Measurements from ENCODE around the gene CACYBP. TPM values are rescaled to one million over a fixed set of nuclear protein-coding genes. Genes with fewer than 3 reads are reported as not detected.

The CACYBP gene
- total RNA-seq, 1 donor, result 71.7 TPM

DNA sequence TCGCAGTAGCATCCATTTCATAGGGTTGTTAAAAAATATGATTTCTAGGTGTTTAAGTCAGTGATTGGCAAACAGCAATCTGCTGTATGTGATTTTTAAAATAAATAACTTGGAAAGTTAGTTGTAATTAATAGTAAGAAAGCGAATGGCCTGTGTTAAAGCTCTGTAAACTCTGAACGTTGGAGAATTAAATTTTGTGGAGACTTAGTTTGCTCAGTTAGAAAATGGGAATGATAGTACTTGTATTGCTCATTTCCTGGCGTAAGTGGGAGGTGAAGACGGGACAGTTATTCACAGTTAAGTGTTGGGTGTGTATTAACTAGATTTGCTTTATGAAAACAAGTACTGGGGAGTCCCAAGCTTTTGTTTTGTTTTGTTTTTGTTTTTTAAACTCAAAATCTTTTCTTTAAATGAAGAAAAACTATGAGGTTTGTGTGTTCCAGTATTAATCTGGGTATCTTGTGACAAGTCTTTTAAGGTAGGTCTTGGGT lies 995 bp downstream of the CACYBP start:
- H2AFZ ChIP-seq (ENCODE audit: low read length), result peak overlapping the region; percentile 81
- H3K27ac ChIP-seq (ENCODE audit: low read depth, low read length), result peak overlapping the region; percentile 67
- peaks cover 58% of the 10 kb centered on the region for H3K79me2 ChIP-seq (ENCODE audit: insufficient read depth, low read length)
- H3K27me3 ChIP-seq (ENCODE audit: insufficient read depth, low read length), result no peaks in the 10 kb centered on the region
- TF ChIP-seq, protein P1, sequence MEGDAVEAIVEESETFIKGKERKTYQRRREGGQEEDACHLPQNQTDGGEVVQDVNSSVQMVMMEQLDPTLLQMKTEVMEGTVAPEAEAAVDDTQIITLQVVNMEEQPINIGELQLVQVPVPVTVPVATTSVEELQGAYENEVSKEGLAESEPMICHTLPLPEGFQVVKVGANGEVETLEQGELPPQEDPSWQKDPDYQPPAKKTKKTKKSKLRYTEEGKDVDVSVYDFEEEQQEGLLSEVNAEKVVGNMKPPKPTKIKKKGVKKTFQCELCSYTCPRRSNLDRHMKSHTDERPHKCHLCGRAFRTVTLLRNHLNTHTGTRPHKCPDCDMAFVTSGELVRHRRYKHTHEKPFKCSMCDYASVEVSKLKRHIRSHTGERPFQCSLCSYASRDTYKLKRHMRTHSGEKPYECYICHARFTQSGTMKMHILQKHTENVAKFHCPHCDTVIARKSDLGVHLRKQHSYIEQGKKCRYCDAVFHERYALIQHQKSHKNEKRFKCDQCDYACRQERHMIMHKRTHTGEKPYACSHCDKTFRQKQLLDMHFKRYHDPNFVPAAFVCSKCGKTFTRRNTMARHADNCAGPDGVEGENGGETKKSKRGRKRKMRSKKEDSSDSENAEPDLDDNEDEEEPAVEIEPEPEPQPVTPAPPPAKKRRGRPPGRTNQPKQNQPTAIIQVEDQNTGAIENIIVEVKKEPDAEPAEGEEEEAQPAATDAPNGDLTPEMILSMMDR (IDR thresholded peaks at IDR 0.05; ENCODE audit: extremely low read depth, low read depth, low read length), result no peak
- peak overlapping the region; percentile 87 for H3K4me2 ChIP-seq (ENCODE audit: insufficient read depth, low read length)
- H4K20me1 ChIP-seq (ENCODE audit: insufficient read depth, low read length), result peaks cover 2% of the 10 kb centered on the region
- H3K4me3 ChIP-seq (ENCODE audit: insufficient read depth, low read length), result peak overlapping the region; percentile 89
- H3K9me3 ChIP-seq (ENCODE audit: low read depth, low read length), result no peaks in the 10 kb centered on the region
- peaks cover 23% of the 10 kb centered on the region for H3K4me1 ChIP-seq (ENCODE audit: insufficient read depth, low read length)
- peaks cover 8% of the 10 kb centered on the region for H3K36me3 ChIP-seq (ENCODE audit: insufficient read depth, low read length)
- DNase-seq (ENCODE audit: insufficient read length, low spot score, missing footprints), result peak; percentile 47

DNA sequence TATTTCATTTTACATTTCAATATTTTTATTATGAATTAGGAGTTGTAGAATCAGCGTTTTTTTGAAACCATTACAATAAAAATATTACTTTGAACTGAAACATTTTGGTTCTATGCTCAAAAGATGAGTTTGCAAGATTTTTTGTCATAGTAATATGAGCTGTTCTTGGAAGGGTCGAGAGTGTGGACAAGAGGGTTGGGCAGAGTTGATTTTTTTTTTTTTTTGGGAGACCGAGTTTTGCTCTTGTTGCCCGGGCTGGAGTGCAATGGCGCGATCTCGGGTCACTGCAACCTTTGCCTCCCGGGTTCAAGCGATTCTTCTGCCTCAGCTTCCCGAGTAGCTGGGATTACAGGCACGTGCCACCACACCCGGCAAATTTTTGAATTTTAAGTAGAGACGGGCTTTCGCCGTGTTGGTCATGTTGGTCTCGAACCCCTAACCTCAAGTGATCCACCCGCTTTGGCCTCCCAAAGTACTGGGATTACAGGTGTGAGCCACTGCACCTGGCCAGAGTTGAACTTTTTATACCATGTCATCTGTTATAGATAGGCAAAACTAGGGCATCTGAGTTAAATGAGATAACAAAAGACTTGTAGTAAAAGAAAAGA lies 3.3 kb downstream of the CACYBP start:
- peaks cover 24% of the 10 kb centered on the region for H3K36me3 ChIP-seq (ENCODE audit: insufficient read depth, low read length)
- H3K27ac ChIP-seq (ENCODE audit: low read depth, low read length), result no peak overlapping the region
- no peak for DNase-seq (ENCODE audit: insufficient read length, low spot score, missing footprints)
- H3K9me3 ChIP-seq (ENCODE audit: low read depth, low read length), result no peaks in the 10 kb centered on the region
- H3K4me3 ChIP-seq (ENCODE audit: insufficient read depth, low read length), result no peak overlapping the region
- no peaks in the 10 kb centered on the region for H3K27me3 ChIP-seq (ENCODE audit: insufficient read depth, low read length)
- H3K79me2 ChIP-seq (ENCODE audit: insufficient read depth, low read length), result peaks cover 81% of the 10 kb centered on the region
- TF ChIP-seq, protein P1 (IDR thresholded peaks at IDR 0.05; ENCODE audit: extremely low read depth, low read depth, low read length), result no peak
- H2AFZ ChIP-seq (ENCODE audit: low read length), result no peak overlapping the region
- peaks cover 2% of the 10 kb centered on the region for H4K20me1 ChIP-seq (ENCODE audit: insufficient read depth, low read length)
- H3K4me2 ChIP-seq (ENCODE audit: insufficient read depth, low read length), result peak overlapping the region; percentile 20
- H3K4me1 ChIP-seq (ENCODE audit: insufficient read depth, low read length), result peaks cover 12% of the 10 kb centered on the region

DNA sequence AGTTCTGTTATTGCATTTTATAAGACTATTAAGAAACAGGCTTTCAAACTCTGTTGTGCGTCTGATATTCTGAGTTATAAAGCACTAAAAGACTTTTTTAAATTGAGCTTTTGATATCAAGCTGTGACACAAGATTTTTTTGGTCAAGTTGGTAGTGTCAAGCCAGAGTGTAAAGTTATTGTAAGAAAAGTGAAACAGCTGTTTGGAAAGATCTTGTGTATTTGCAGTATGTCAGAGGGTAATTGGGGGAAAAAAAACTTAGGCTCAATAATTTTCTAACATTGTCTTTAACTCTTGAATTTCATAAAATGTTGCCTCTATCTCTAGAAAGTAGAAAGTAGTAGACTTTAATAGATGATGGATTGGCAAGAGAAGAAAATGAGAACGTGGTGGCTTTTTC lies 3.8 kb downstream of the CACYBP start:
- H3K27me3 ChIP-seq (ENCODE audit: insufficient read depth, low read length), result no peaks in the 10 kb centered on the region
- TF ChIP-seq, protein P1 (IDR thresholded peaks at IDR 0.05; ENCODE audit: extremely low read depth, low read depth, low read length), result no peak
- H3K36me3 ChIP-seq (ENCODE audit: insufficient read depth, low read length), result peaks cover 29% of the 10 kb centered on the region
- no peaks in the 10 kb centered on the region for H3K9me3 ChIP-seq (ENCODE audit: low read depth, low read length)
- peaks cover 86% of the 10 kb centered on the region for H3K79me2 ChIP-seq (ENCODE audit: insufficient read depth, low read length)
- peak overlapping the region; percentile 6 for H3K4me2 ChIP-seq (ENCODE audit: insufficient read depth, low read length)
- H3K4me3 ChIP-seq (ENCODE audit: insufficient read depth, low read length), result no peak overlapping the region
- no peak overlapping the region for H2AFZ ChIP-seq (ENCODE audit: low read length)
- peaks cover 2% of the 10 kb centered on the region for H4K20me1 ChIP-seq (ENCODE audit: insufficient read depth, low read length)
- H3K4me1 ChIP-seq (ENCODE audit: insufficient read depth, low read length), result peaks cover 10% of the 10 kb centered on the region
- no peak overlapping the region for H3K27ac ChIP-seq (ENCODE audit: low read depth, low read length)
- DNase-seq (ENCODE audit: insufficient read length, low spot score, missing footprints), result no peak

DNA sequence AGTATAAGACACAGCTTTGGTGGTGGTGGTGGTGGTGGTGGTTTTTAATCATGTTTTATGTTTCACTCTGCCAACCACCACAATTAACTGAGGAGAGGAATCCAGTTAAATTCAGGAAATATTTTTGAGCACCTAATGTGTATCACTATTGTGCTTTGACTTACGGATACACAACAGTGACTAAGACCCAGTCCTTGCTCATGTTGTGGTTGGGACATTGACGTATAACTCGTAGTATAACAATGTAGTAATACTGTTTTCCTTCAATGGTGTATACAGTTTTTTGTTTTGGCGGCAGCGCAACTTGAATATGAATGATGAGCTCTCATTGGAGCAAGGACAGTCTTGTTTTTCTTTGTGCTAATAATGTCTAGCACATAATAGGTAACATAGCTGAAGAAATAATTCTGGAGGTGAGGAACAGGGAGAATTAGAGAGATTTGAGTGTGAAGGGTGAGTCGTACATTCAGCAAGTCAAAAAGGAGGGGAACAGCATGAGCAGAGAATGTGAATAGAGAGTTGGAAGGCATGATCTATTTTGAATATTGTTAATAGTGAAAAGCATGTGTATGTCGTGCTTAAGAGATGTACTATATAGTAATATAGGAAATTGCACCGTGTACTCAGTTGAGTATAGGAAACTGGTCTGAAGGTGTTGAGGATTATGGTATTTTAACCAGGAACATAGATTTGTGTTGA lies 5.5 kb downstream of the CACYBP start:
- no peak overlapping the region for H2AFZ ChIP-seq (ENCODE audit: low read length)
- no peak for DNase-seq (ENCODE audit: insufficient read length, low spot score, missing footprints)
- H3K36me3 ChIP-seq (ENCODE audit: insufficient read depth, low read length), result peaks cover 40% of the 10 kb centered on the region
- no peaks in the 10 kb centered on the region for H3K9me3 ChIP-seq (ENCODE audit: low read depth, low read length)
- no peak overlapping the region for H3K27ac ChIP-seq (ENCODE audit: low read depth, low read length)
- no peak overlapping the region for H3K4me2 ChIP-seq (ENCODE audit: insufficient read depth, low read length)
- H3K4me1 ChIP-seq (ENCODE audit: insufficient read depth, low read length), result peaks cover 4% of the 10 kb centered on the region
- no peaks in the 10 kb centered on the region for H3K27me3 ChIP-seq (ENCODE audit: insufficient read depth, low read length)
- H3K4me3 ChIP-seq (ENCODE audit: insufficient read depth, low read length), result no peak overlapping the region
- H4K20me1 ChIP-seq (ENCODE audit: insufficient read depth, low read length), result peaks cover 2% of the 10 kb centered on the region
- TF ChIP-seq, protein P1 (IDR thresholded peaks at IDR 0.05; ENCODE audit: extremely low read depth, low read depth, low read length), result no peak
- peaks cover 85% of the 10 kb centered on the region for H3K79me2 ChIP-seq (ENCODE audit: insufficient read depth, low read length)

Measured in osteoblast (primary cell).